ENCODE data around the gene LCE4A.

Gene LCE4A

GRCh38 chr1:152745765-152746444 lies 37.9 kb downstream of the LCE4A start:
- no peak for DNase-seq (ENCODE audit: low read depth)

GRCh38 chr1:152747831-152748230 lies 39.9 kb downstream of the LCE4A start:
- DNase-seq (ENCODE audit: low read depth): no peak

- no peak for DNase-seq (ENCODE audit: low read depth)
These were observed 44.3 kb downstream of the LCE4A start for GRCh38 chr1:152752225-152752624.

GRCh38 chr1:152753586-152753985 lies 45.6 kb downstream of the LCE4A start:
- no peak for DNase-seq (ENCODE audit: low read depth)

GRCh38 chr1:152756872-152757271 lies 48.9 kb downstream of the LCE4A start:
- no peak for DNase-seq (ENCODE audit: low read depth)

- DNase-seq (ENCODE audit: low read depth): no peak
These were observed 49.8 kb downstream of the LCE4A start, which contains the start of gene KPRP for GRCh38 chr1:152757747-152758146. Gene KPRP, plus strand, starts transcription at chr1:152758025. Its CDS starts 1,564 bp downstream, at chr1:152759589.

- DNase-seq (ENCODE audit: low read depth): no peak
These were observed 50.7 kb downstream of the LCE4A start for GRCh38 chr1:152758636-152759035.
